ENCODE results near the gene ITPR2. TPM values are rescaled to one million over a fixed set of nuclear protein-coding genes. Genes with fewer than 3 reads are reported as not detected.

ITPR2 gene
- total RNA-seq, 1 experiment from 2014 or later = 4.0 TPM

DNA sequence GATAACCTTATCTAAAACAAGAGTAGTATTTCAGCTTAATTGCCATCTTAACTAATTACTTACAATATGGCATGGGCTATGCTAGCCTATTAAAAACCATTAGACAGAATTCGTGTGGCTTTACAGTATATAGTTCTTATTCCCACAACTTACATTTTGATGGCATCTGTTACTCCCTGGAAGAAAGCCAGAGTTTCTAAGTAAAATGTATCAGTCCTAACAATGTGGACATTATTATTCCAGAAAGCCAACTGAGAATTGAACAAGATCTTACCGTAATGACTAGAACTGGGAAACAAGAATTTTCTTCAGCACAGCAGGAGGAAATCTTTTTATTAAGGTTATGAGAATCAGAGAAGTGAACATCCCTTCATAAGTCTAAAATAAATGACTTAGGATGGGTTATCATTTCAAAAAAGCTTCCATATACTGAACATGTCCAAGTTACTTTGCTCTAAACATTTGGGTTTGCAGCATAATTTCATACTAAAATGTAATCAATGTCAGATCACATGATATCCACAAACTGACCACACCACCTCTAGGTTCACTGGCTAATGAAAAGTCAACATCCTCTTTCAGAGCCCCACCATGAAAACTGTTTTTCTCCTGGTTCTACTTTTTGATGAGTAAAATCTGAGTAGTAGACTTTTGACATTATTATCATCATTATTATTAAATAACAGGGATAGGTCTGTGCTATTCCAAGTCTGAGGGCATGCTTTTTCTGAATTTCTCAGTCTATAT, 457.9 kb downstream of the ITPR2 start:
- Histone ChIP-seq H3K4me2 (ENCODE audit: low read length) (no peak overlapping the region), H3K27ac (ENCODE audit: low read length) (no peak overlapping the region), H4K20me1 (ENCODE audit: low read length) (no peaks in the 10 kb centered on the region), H3F3A (ENCODE audit: low read length, unreplicated experiment) (no peaks in the 10 kb centered on the region), H3K4me3 (ENCODE audit: low read length) (no peak overlapping the region), H3K79me2 (ENCODE audit: low read length) (no peaks in the 10 kb centered on the region), H3K9me3 (ENCODE audit: low read length) (no peaks in the 10 kb centered on the region), H3K9ac (ENCODE audit: low read length) (no peak overlapping the region), H3K27me3 (ENCODE audit: low read length) (no peaks in the 10 kb centered on the region), H3K36me3 (ENCODE audit: low read depth, low read length) (no peaks in the 10 kb centered on the region), H2AFZ (ENCODE audit: low read length) (no peak overlapping the region), H3K4me1 (ENCODE audit: insufficient read depth, low read length) (no peaks in the 10 kb centered on the region), H3K9me2 (replicated peaks; ENCODE audit: low read length) (no peaks in the 10 kb centered on the region)
- no peak for DNase-seq
- no peak for ATAC-seq
- intact Hi-C loops (cut with micrococcal nuclease) = no loop called here
- ChIA-PET POLR2A (ENCODE audit: unreplicated experiment) (no interaction called here), CTCF (no interaction called here)
- no peak for TF ChIP-seq EZH2 (IDR thresholded peaks at IDR 0.05; ENCODE audit: low read length, unreplicated experiment)
- TF ChIP-seq EZH2phosphoT487 (IDR thresholded peaks at IDR 0.05; ENCODE audit: borderline replicate concordance, low read length) = no peak
- TF ChIP-seq CTCF (conservative IDR thresholded peaks at IDR 0.05; ENCODE audit: low read depth, low read length) = no peak
- BruUV-seq (replicated peaks) = no TSS peak

DNA sequence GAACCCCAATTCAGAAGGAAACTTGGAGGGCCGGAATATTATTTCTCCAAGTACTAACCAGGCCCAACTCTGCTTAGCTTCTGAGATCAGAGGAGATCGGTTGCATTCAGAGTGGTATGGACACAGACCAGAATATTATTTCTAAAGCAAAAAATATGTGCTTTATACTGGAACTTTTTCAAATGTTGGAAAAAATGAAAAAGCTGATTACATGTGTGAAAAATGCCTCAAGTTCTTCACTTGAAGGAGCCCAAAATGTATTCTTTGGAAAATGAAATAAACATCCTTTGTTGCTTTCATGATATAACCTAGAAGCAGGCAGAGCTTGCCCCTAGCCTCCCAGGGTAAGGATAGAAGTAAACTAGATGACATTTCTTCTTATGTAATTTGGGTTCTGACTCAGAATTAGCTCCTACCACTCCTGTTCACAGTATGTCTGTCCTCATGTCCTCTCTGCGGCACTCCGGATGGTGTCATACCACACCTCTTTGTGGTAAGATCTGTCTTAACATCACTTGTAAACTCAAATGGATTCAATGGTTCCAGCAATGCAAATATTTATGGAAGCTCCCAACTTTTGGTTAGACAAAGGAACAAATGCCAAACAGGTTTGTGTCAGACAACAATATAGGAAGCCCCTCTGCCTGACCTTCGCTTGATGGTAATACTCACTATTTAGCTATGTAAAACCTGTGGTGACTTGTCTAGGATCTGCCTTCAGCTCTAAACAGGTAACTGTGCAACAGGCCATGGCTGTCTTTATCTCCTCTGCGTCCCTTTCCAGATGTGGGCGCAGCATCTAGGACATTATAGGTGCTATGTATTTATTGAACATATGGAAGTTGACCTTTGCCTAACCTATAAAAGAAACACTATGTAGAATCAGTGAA, 459.1 kb downstream of the ITPR2 start:
- no peak overlapping the region for H2AFZ ChIP-seq (ENCODE audit: low read length)
- H3K36me3 ChIP-seq (ENCODE audit: low read depth, low read length) = no peaks in the 10 kb centered on the region
- peaks cover 12% of the 10 kb centered on the region for H3K4me1 ChIP-seq (ENCODE audit: insufficient read depth, low read length)
- H3K9ac ChIP-seq (ENCODE audit: low read length) = no peak overlapping the region
- ChIA-PET CTCF (no interaction called here), POLR2A (ENCODE audit: unreplicated experiment) (no interaction called here)
- TF ChIP-seq EZH2 (IDR thresholded peaks at IDR 0.05; ENCODE audit: low read length, unreplicated experiment) = no peak
- TF ChIP-seq EZH2phosphoT487 (IDR thresholded peaks at IDR 0.05; ENCODE audit: borderline replicate concordance, low read length) = no peak
- TF ChIP-seq CTCF (conservative IDR thresholded peaks at IDR 0.05; ENCODE audit: low read depth, low read length) = no peak
- H3K4me3 ChIP-seq (ENCODE audit: low read length) = no peak overlapping the region
- H3K79me2 ChIP-seq (ENCODE audit: low read length) = no peaks in the 10 kb centered on the region
- H3K27ac ChIP-seq (ENCODE audit: low read length) = no peak overlapping the region
- H3K9me3 ChIP-seq (ENCODE audit: low read length) = no peaks in the 10 kb centered on the region
- BruUV-seq (replicated peaks) = no TSS peak
- H4K20me1 ChIP-seq (ENCODE audit: low read length) = no peaks in the 10 kb centered on the region
- no peaks in the 10 kb centered on the region for H3F3A ChIP-seq (ENCODE audit: low read length, unreplicated experiment)
- H3K4me2 ChIP-seq (ENCODE audit: low read length) = no peak overlapping the region
- intact Hi-C loops (cut with micrococcal nuclease) = no loop called here
- no peaks in the 10 kb centered on the region for H3K27me3 ChIP-seq (ENCODE audit: low read length)
- ATAC-seq = no peak
- no peaks in the 10 kb centered on the region for H3K9me2 ChIP-seq (replicated peaks; ENCODE audit: low read length)
- peak; percentile 30 for DNase-seq

GRCh38 chr12:26372866-26373265, 460.1 kb downstream of the ITPR2 start:
- BruUV-seq (replicated peaks) = no TSS peak
- Histone ChIP-seq H3K27ac (ENCODE audit: low read length) (no peak overlapping the region), H3K79me2 (ENCODE audit: low read length) (no peaks in the 10 kb centered on the region), H3K9me2 (replicated peaks; ENCODE audit: low read length) (no peaks in the 10 kb centered on the region), H3K4me2 (ENCODE audit: low read length) (no peak overlapping the region), H3K27me3 (ENCODE audit: low read length) (no peaks in the 10 kb centered on the region), H3K4me3 (ENCODE audit: low read length) (no peak overlapping the region), H2AFZ (ENCODE audit: low read length) (no peak overlapping the region), H4K20me1 (ENCODE audit: low read length) (no peaks in the 10 kb centered on the region), H3K9me3 (ENCODE audit: low read length) (no peaks in the 10 kb centered on the region), H3K4me1 (ENCODE audit: insufficient read depth, low read length) (peaks cover 12% of the 10 kb centered on the region), H3K9ac (ENCODE audit: low read length) (no peak overlapping the region), H3F3A (ENCODE audit: low read length, unreplicated experiment) (no peaks in the 10 kb centered on the region), H3K36me3 (ENCODE audit: low read depth, low read length) (no peaks in the 10 kb centered on the region)
- intact Hi-C loops (cut with micrococcal nuclease) = no loop called here
- DNase-seq (no peak), ATAC-seq (no peak)
- POLR2A ChIA-PET (ENCODE audit: unreplicated experiment) = no interaction called here
- CTCF ChIA-PET = no interaction called here
- TF ChIP-seq CTCF (conservative IDR thresholded peaks at IDR 0.05; ENCODE audit: low read depth, low read length) = no peak

Measured in PC-3 (cell line).